SK-N-SH (cell line): ENCODE measurements around the gene GDAP2. TPM values are rescaled to one million over a fixed set of nuclear protein-coding genes. Genes with fewer than 3 reads are reported as not detected.

ENCODE experiments used
- CTCF ChIA-PET: fragments of 300-600, 350-600 bp; formaldehyde crosslinking; extraction: SDS; loops from one replicate; lab custom pipeline; 2021; lab: Yijun Ruan, JAX
- POLR2A ChIA-PET: fragments of 350-600 bp; sonication (Branson Sonifier 250); formaldehyde crosslinking; extraction: SDS; loops from one replicate; lab custom pipeline; 2020; ENCODE audit warnings: antibody characterized with exemption, inconsistent platforms; lab: Yijun Ruan, JAX
- DNase-seq: peaks from one replicate; pipeline ENCODE4 v3.0.0; 2012
- H2AFZ ChIP-seq: fragments of 200-600 bp; sonication (generic); 2 replicates; pipeline ENCODE4 v1.8.1; 2016; ENCODE audit warnings: antibody characterized with exemption, mild to moderate bottlenecking, low read depth
- H3F3A ChIP-seq: fragments of 200-600 bp; sonication (generic); replicated peaks from 2 replicates; pipeline ENCODE3; 2016; ENCODE audit warnings: antibody characterized with exemption, mild to moderate bottlenecking; ENCODE audit not compliant: insufficient read depth
- H3K27ac ChIP-seq, 2 experiments: fragments of 200-500 bp in 1 of 2; fragments of 200-600 bp in 1 of 2; sonication (Bioruptor generic) in 1 of 2; sonication (generic), shearing (Covaris generic) in 1 of 2; 2 replicates each; pipeline versions ENCODE4 v1.5.1 to v1.6.1; 2014 to 2016; ENCODE audit warnings: low read depth in 2 of 2, inconsistent platforms in 1 of 2, low read length in 1 of 2, mild to moderate bottlenecking in 1 of 2, mixed read lengths in 1 of 2
- H3K27me3 ChIP-seq: fragments of 200-600 bp; sonication (generic), shearing (Covaris generic); 2 replicates; pipeline ENCODE4 v1.6.1; 2016; ENCODE audit warnings: mixed run types; ENCODE audit not compliant: insufficient read depth
- H3K36me3 ChIP-seq, 2 experiments: fragments of 200-500 bp in 1 of 2; fragments of 200-600 bp in 1 of 2; sonication (Bioruptor generic) in 1 of 2; sonication (generic) in 1 of 2; replicated peaks in 1 of 2; 2 replicates each; pipeline versions ENCODE3 to v1.5.1; 2014 to 2016; ENCODE audit warnings: low read length in 1 of 2, mild to moderate bottlenecking in 1 of 2; ENCODE audit not compliant: insufficient read depth in 2 of 2, control insufficient read depth in 1 of 2
- H3K4me1 ChIP-seq, 2 experiments: fragments of 200-500 bp in 1 of 2; fragments of 200-600 bp in 1 of 2; sonication (Bioruptor generic) in 1 of 2; sonication (generic), shearing (Covaris generic) in 1 of 2; 2 replicates each; pipeline versions ENCODE4 v1.5.1 to v1.6.1; 2014 to 2016; ENCODE audit warnings: low read depth in 1 of 2, low read length in 1 of 2, mixed run types in 1 of 2; ENCODE audit not compliant: insufficient read depth in 2 of 2, control insufficient read depth in 1 of 2
- H3K4me2 ChIP-seq: fragments of 200-600 bp; sonication (generic), shearing (Covaris generic); 2 replicates; pipeline ENCODE4 v1.6.1; 2017; ENCODE audit warnings: mixed run types
- H3K4me3 ChIP-seq, 2 experiments: fragments of 200-500 bp in 1 of 2; fragments of 200-600 bp in 1 of 2; sonication (Bioruptor generic) in 1 of 2; sonication (generic), shearing (Covaris generic) in 1 of 2; 2 replicates each; pipeline versions ENCODE4 v1.5.1 to v1.8.1; 2014 to 2016; ENCODE audit warnings: low read depth in 2 of 2, inconsistent platforms in 1 of 2, low read length in 1 of 2, mild to moderate bottlenecking in 1 of 2, mixed read lengths in 1 of 2, moderate library complexity in 1 of 2
- H3K79me2 ChIP-seq: fragments of 200-600 bp; sonication (generic); 2 replicates; pipeline ENCODE4 v1.8.1; 2017; ENCODE audit warnings: mild to moderate bottlenecking; ENCODE audit not compliant: insufficient read depth
- H3K9ac ChIP-seq: fragments of 200-600 bp; sonication (generic); 2 replicates; pipeline ENCODE4 v1.6.1; 2017; ENCODE audit warnings: mixed run types
- H3K9me2 ChIP-seq: fragments of 200-600 bp; sonication (generic); 2 replicates; pipeline ENCODE4 v1.6.1; 2017; ENCODE audit warnings: mixed run types
- H3K9me3 ChIP-seq: fragments of 200-600 bp; sonication (generic); 2 replicates; pipeline ENCODE4 v1.6.1; 2017; ENCODE audit warnings: mixed run types, mild to moderate bottlenecking, moderate library complexity
- H4K20me1 ChIP-seq: fragments of 200-600 bp; sonication (generic); 2 replicates; pipeline ENCODE4 v1.6.1; 2017; ENCODE audit warnings: mild to moderate bottlenecking, mixed run types; ENCODE audit not compliant: insufficient read depth
- CHD2 ChIP-seq: fragments of 150-350 bp; IDR thresholded peaks from 2 replicates; pipeline ENCODE4 v1.6.1; 2018; ENCODE audit warnings: low read length; ENCODE audit not compliant: partially characterized antibody
- ELF1 ChIP-seq: IDR thresholded peaks from 2 replicates; pipeline ENCODE4 v1.4.0; 2012
- EP300 ChIP-seq, 2 experiments: IDR thresholded peaks; 2 replicates each; pipeline versions ENCODE4 v1.4.0 to v1.6.1; 2012; ENCODE audit warnings: borderline replicate concordance in 1 of 2, low read depth in 1 of 2, low read length in 1 of 2
- FOXJ3 ChIP-seq: sonication (generic); formaldehyde crosslinking; IDR thresholded peaks from 2 replicates; pipeline ENCODE4 v1.5.1; 2020; ENCODE audit warnings: mild to moderate bottlenecking, missing genetic modification reagents
- FOXM1 ChIP-seq: IDR thresholded peaks from 2 replicates; pipeline ENCODE4 v1.4.0; 2012; ENCODE audit warnings: low read depth, mild to moderate bottlenecking
- GABPA ChIP-seq: IDR thresholded peaks from 2 replicates; pipeline ENCODE4 v1.4.0; 2012; ENCODE audit warnings: low read depth, mild to moderate bottlenecking
- GATA2 ChIP-seq: sonication (generic); formaldehyde crosslinking; IDR thresholded peaks from 2 replicates; pipeline ENCODE4 v1.5.0; 2020; ENCODE audit warnings: mild to moderate bottlenecking, missing genetic modification reagents
- MXI1 ChIP-seq: IDR thresholded peaks from 2 replicates; pipeline ENCODE4 v1.6.1; 2012; ENCODE audit warnings: mild to moderate bottlenecking, low read depth, low read length, improper control_type of control experiment
- POLR2AphosphoS5 ChIP-seq: IDR thresholded peaks from 2 replicates; pipeline ENCODE4 v1.6.1; 2012; ENCODE audit warnings: low read depth, low read length
- RFX5 ChIP-seq: IDR thresholded peaks from 2 replicates; pipeline ENCODE4 v1.6.1; 2012; ENCODE audit warnings: mild to moderate bottlenecking, improper control_type of control experiment, low read length
- RXRA ChIP-seq: IDR thresholded peaks from 2 replicates; pipeline ENCODE4 v1.4.0; 2012; ENCODE audit warnings: low read depth, mild to moderate bottlenecking, borderline replicate concordance
- SIN3A ChIP-seq: IDR thresholded peaks from 2 replicates; pipeline ENCODE4 v1.6.1; 2012; ENCODE audit warnings: low read depth, mild to moderate bottlenecking, low read length, moderate library complexity, borderline replicate concordance
- SMC3 ChIP-seq: IDR thresholded peaks from 2 replicates; pipeline ENCODE4 v1.6.1; 2012; ENCODE audit warnings: low read depth, low read length, improper control_type of control experiment
- TCF12 ChIP-seq: IDR thresholded peaks from 2 replicates; pipeline ENCODE4 v1.4.0; 2012
- YY1 ChIP-seq: IDR thresholded peaks from 2 replicates; pipeline ENCODE4 v1.4.0; 2012; ENCODE audit warnings: low read depth, mild to moderate bottlenecking
- polyA plus RNA-seq, 3 experiments: library from polyadenylated mRNA; depleted of rRNA; stranded (reverse); fragments of >200 nt; gene quantifications; 2 replicates each; pipeline ENCODE4 v1.2.3, GENCODE V29; 2012
- TF ChIP-seq, protein P1 (sequence below): IDR thresholded peaks from 2 replicates; pipeline ENCODE4 v1.4.0; 2012; ENCODE audit warnings: low read depth
- TF ChIP-seq, protein P2 (sequence below): fragments of 200-600 bp; sonication (generic); IDR thresholded peaks from 2 replicates; pipeline ENCODE4 v1.6.1; 2017; ENCODE audit warnings: antibody characterized with exemption, mild to moderate bottlenecking, moderate library complexity
- TF ChIP-seq, protein P3 (sequence below): fragments of 150-350 bp; IDR thresholded peaks from 2 replicates; pipeline ENCODE4 v1.6.1; 2016; ENCODE audit warnings: mild to moderate bottlenecking, low read depth, low read length
- TF ChIP-seq, protein P4 (sequence below): IDR thresholded peaks from 2 replicates; pipeline ENCODE4 v1.6.1; 2012; ENCODE audit warnings: mild to moderate bottlenecking, low read depth, low read length, moderate library complexity

Gene GDAP2
- polyA plus RNA-seq, 1 of the 3 experiments (the other 2 are of a cell fraction): 5.6 TPM

DNA sequence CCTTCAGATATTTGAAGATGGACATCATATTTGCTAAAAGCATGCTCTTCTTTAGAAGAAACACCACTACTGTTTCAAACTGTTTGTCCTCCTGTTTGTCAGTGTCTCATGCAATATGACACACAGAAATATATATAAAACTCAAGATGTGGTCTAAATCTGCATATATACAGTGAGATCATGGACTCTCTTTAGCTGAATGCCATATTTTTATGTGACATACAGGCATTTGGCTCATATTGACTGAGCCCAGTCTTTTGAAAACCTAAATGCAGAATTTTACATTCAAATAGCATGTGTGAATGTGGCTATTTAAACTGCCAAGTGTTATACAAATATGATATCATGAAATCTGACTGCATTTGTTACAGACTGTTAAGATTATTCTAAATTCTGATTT, 18.4 kb downstream of the GDAP2 start:
- Histone ChIP-seq H3K36me3 (peaks cover 79 to 91% of the 10 kb centered on the region in 2 experiments), H2AFZ (no peak overlapping the region), H3K9ac (no peak overlapping the region), H3K4me2 (no peak overlapping the region), H3K9me3 (no peaks in the 10 kb centered on the region), H3K9me2 (no peaks in the 10 kb centered on the region), H3K27ac (no peak overlapping the region), H3K4me3 (no peak overlapping the region), H3K79me2 (no peaks in the 10 kb centered on the region), H3F3A (no peaks in the 10 kb centered on the region), H3K27me3 (no peaks in the 10 kb centered on the region), H4K20me1 (no peaks in the 10 kb centered on the region), H3K4me1 (no peaks in the 10 kb centered on the region)
- TF ChIP-seq CHD2 (no peak), POLR2AphosphoS5 (no peak), RFX5 (no peak), SMC3 (no peak), GATA2 (CRISPR knock-in tag) (no peak), TCF12 (no peak), YY1 (no peak), SIN3A (no peak), FOXJ3 (no peak), FOXM1 (no peak), RXRA (no peak), GABPA (no peak), EP300 (IDR thresholded peaks at IDR 0.05; ENCODE audit: borderline replicate concordance in 1 of 2, low read depth in 1 of 2, low read length in 1 of 2) (no peak), ELF1 (no peak), MXI1 (no peak)
- TF ChIP-seq, protein P1, sequence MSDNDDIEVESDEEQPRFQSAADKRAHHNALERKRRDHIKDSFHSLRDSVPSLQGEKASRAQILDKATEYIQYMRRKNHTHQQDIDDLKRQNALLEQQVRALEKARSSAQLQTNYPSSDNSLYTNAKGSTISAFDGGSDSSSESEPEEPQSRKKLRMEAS: no peak
- TF ChIP-seq, protein P2, sequence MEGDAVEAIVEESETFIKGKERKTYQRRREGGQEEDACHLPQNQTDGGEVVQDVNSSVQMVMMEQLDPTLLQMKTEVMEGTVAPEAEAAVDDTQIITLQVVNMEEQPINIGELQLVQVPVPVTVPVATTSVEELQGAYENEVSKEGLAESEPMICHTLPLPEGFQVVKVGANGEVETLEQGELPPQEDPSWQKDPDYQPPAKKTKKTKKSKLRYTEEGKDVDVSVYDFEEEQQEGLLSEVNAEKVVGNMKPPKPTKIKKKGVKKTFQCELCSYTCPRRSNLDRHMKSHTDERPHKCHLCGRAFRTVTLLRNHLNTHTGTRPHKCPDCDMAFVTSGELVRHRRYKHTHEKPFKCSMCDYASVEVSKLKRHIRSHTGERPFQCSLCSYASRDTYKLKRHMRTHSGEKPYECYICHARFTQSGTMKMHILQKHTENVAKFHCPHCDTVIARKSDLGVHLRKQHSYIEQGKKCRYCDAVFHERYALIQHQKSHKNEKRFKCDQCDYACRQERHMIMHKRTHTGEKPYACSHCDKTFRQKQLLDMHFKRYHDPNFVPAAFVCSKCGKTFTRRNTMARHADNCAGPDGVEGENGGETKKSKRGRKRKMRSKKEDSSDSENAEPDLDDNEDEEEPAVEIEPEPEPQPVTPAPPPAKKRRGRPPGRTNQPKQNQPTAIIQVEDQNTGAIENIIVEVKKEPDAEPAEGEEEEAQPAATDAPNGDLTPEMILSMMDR: no peak
- TF ChIP-seq, protein P3, sequence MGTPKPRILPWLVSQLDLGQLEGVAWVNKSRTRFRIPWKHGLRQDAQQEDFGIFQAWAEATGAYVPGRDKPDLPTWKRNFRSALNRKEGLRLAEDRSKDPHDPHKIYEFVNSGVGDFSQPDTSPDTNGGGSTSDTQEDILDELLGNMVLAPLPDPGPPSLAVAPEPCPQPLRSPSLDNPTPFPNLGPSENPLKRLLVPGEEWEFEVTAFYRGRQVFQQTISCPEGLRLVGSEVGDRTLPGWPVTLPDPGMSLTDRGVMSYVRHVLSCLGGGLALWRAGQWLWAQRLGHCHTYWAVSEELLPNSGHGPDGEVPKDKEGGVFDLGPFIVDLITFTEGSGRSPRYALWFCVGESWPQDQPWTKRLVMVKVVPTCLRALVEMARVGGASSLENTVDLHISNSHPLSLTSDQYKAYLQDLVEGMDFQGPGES: no peak
- TF ChIP-seq, protein P4, sequence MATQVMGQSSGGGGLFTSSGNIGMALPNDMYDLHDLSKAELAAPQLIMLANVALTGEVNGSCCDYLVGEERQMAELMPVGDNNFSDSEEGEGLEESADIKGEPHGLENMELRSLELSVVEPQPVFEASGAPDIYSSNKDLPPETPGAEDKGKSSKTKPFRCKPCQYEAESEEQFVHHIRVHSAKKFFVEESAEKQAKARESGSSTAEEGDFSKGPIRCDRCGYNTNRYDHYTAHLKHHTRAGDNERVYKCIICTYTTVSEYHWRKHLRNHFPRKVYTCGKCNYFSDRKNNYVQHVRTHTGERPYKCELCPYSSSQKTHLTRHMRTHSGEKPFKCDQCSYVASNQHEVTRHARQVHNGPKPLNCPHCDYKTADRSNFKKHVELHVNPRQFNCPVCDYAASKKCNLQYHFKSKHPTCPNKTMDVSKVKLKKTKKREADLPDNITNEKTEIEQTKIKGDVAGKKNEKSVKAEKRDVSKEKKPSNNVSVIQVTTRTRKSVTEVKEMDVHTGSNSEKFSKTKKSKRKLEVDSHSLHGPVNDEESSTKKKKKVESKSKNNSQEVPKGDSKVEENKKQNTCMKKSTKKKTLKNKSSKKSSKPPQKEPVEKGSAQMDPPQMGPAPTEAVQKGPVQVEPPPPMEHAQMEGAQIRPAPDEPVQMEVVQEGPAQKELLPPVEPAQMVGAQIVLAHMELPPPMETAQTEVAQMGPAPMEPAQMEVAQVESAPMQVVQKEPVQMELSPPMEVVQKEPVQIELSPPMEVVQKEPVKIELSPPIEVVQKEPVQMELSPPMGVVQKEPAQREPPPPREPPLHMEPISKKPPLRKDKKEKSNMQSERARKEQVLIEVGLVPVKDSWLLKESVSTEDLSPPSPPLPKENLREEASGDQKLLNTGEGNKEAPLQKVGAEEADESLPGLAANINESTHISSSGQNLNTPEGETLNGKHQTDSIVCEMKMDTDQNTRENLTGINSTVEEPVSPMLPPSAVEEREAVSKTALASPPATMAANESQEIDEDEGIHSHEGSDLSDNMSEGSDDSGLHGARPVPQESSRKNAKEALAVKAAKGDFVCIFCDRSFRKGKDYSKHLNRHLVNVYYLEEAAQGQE: no peak
- DNase-seq: no peak
- ChIA-PET POLR2A (no interaction called here), CTCF (no interaction called here)
